ENCODE measurements around the gene FABP6. TPM values are rescaled to one million over a fixed set of nuclear protein-coding genes. Genes with fewer than 3 reads are reported as not detected.
"Not testable (repeated sequence)": the region's sequence is repeated elsewhere in the genome, so short reads cannot be mapped to it uniquely, and the experiment has no call there.

Gene FABP6
- total and polyA plus RNA-seq, 8 donors, result not detected

GRCh38 chr5:160240350-160240749, 11.0 kb downstream of the FABP6 start:
- 11 to 16% methylated on average over 3 of the region's 3 CpGs for WGBS, 2 donors
- no peaks in the 10 kb centered on the region for H3K27me3 ChIP-seq
- no peaks in the 10 kb centered on the region for H3K9me3 ChIP-seq
- peak in 3 of 4 donors; percentile 25 to 55 (median 48) for ATAC-seq
- no peak overlapping the region for H3K27ac ChIP-seq
- intact Hi-C loops (cut with DNase I), result no loop called here
- H3K36me3 ChIP-seq, result no peaks in the 10 kb centered on the region
- no peak for FAIRE-seq
- no peak overlapping the region for H3K4me3 ChIP-seq
- no peak for DNase-seq
- H3K4me1 ChIP-seq, result no peaks in the 10 kb centered on the region
- no peak for TF ChIP-seq CTCF (IDR thresholded peaks at IDR 0.05)

- intact Hi-C loops (cut with DNase I), result no loop called here
- TF ChIP-seq CTCF (IDR thresholded peaks at IDR 0.05), result no peak
- H3K27me3 ChIP-seq, result no peaks in the 10 kb centered on the region
- H3K27ac ChIP-seq, result no peak overlapping the region
- ATAC-seq, result no peak
- H3K9me3 ChIP-seq, result no peaks in the 10 kb centered on the region
- FAIRE-seq, result no peak
- 71 to 90% methylated on average over 3 of the region's 3 CpGs for WGBS, 2 donors
- no peak for DNase-seq
- no peaks in the 10 kb centered on the region for H3K4me1 ChIP-seq
- no peaks in the 10 kb centered on the region for H3K36me3 ChIP-seq
- no peak overlapping the region for H3K4me3 ChIP-seq
Measured at GRCh38 chr5:160242145-160242544, 12.8 kb downstream of the FABP6 start.

GRCh38 chr5:160245506-160246086, 16.3 kb downstream of the FABP6 start:
- FAIRE-seq (no peak), DNase-seq (no peak), ATAC-seq (no peak)
- no peak for TF ChIP-seq CTCF (IDR thresholded peaks at IDR 0.05)
- Histone ChIP-seq H3K27ac (no peak overlapping the region), H3K9me3 (no peaks in the 10 kb centered on the region), H3K4me3 (no peak overlapping the region), H3K36me3 (no peaks in the 10 kb centered on the region), H3K4me1 (no peaks in the 10 kb centered on the region), H3K27me3 (no peaks in the 10 kb centered on the region)
- intact Hi-C loops (cut with DNase I), result no loop called here
- WGBS, 2 donors, result 73 to 77% methylated on average over 9 of the region's 9 CpGs

- WGBS, 2 donors, result 96 to 100% methylated on average over 1 of the region's 1 CpG
- H3K9me3 ChIP-seq; FAIRE-seq; H3K27ac ChIP-seq; ATAC-seq; H3K4me3 ChIP-seq; H3K27me3 ChIP-seq; H3K4me1 ChIP-seq; intact Hi-C loops (cut with DNase I); DNase-seq; H3K36me3 ChIP-seq: not testable (repeated sequence)
Measured at GRCh38 chr5:160249570-160249969, 20.3 kb downstream of the FABP6 start.

GRCh38 chr5:160250226-160250625, 20.9 kb downstream of the FABP6 start:
- no peak for TF ChIP-seq CTCF (IDR thresholded peaks at IDR 0.05)
- H3K27me3 ChIP-seq, result no peaks in the 10 kb centered on the region
- FAIRE-seq, result no peak
- no peak for ATAC-seq
- intact Hi-C loops (cut with DNase I), result no loop called here
- no peaks in the 10 kb centered on the region for H3K36me3 ChIP-seq
- 86 to 90% methylated on average over 5 of the region's 5 CpGs for WGBS, 2 donors
- H3K9me3 ChIP-seq, result no peaks in the 10 kb centered on the region
- no peaks in the 10 kb centered on the region for H3K4me1 ChIP-seq
- H3K4me3 ChIP-seq, result no peak overlapping the region
- no peak overlapping the region for H3K27ac ChIP-seq
- DNase-seq, result no peak

Data from pancreas (tissue), 10 donors.